SK-N-SH (cell line): ENCODE results near the gene CCSER1. TPM values are rescaled to one million over a fixed set of nuclear protein-coding genes. Genes with fewer than 3 reads are reported as not detected.

Experiments used
- CTCF ChIA-PET: fragments of 300-600, 350-600 bp; formaldehyde crosslinking; extraction: SDS; loops from one replicate; lab custom pipeline; 2021; lab: Yijun Ruan, JAX
- POLR2A ChIA-PET: fragments of 350-600 bp; sonication (Branson Sonifier 250); formaldehyde crosslinking; extraction: SDS; loops from one replicate; lab custom pipeline; 2020; ENCODE audit warnings: antibody characterized with exemption, inconsistent platforms; lab: Yijun Ruan, JAX
- DNase-seq: peaks from one replicate; pipeline ENCODE4 v3.0.0; 2012
- H2AFZ ChIP-seq: fragments of 200-600 bp; sonication (generic); 2 replicates; pipeline ENCODE4 v1.8.1; 2016; ENCODE audit warnings: antibody characterized with exemption, mild to moderate bottlenecking, low read depth
- H3F3A ChIP-seq: fragments of 200-600 bp; sonication (generic); replicated peaks from 2 replicates; pipeline ENCODE3; 2016; ENCODE audit warnings: antibody characterized with exemption, mild to moderate bottlenecking; ENCODE audit not compliant: insufficient read depth
- H3K27ac ChIP-seq, 2 experiments: fragments of 200-500 bp in 1 of 2; fragments of 200-600 bp in 1 of 2; sonication (Bioruptor generic) in 1 of 2; sonication (generic), shearing (Covaris generic) in 1 of 2; 2 replicates each; pipeline versions ENCODE4 v1.5.1 to v1.6.1; 2014 to 2016; ENCODE audit warnings: low read depth in 2 of 2, inconsistent platforms in 1 of 2, low read length in 1 of 2, mild to moderate bottlenecking in 1 of 2, mixed read lengths in 1 of 2
- H3K27me3 ChIP-seq: fragments of 200-600 bp; sonication (generic), shearing (Covaris generic); 2 replicates; pipeline ENCODE4 v1.6.1; 2016; ENCODE audit warnings: mixed run types; ENCODE audit not compliant: insufficient read depth
- H3K36me3 ChIP-seq, 2 experiments: fragments of 200-500 bp in 1 of 2; fragments of 200-600 bp in 1 of 2; sonication (Bioruptor generic) in 1 of 2; sonication (generic) in 1 of 2; replicated peaks in 1 of 2; 2 replicates each; pipeline versions ENCODE3 to v1.5.1; 2014 to 2016; ENCODE audit warnings: low read length in 1 of 2, mild to moderate bottlenecking in 1 of 2; ENCODE audit not compliant: insufficient read depth in 2 of 2, control insufficient read depth in 1 of 2
- H3K4me1 ChIP-seq, 2 experiments: fragments of 200-500 bp in 1 of 2; fragments of 200-600 bp in 1 of 2; sonication (Bioruptor generic) in 1 of 2; sonication (generic), shearing (Covaris generic) in 1 of 2; 2 replicates each; pipeline versions ENCODE4 v1.5.1 to v1.6.1; 2014 to 2016; ENCODE audit warnings: low read depth in 1 of 2, low read length in 1 of 2, mixed run types in 1 of 2; ENCODE audit not compliant: insufficient read depth in 2 of 2, control insufficient read depth in 1 of 2
- H3K4me2 ChIP-seq: fragments of 200-600 bp; sonication (generic), shearing (Covaris generic); 2 replicates; pipeline ENCODE4 v1.6.1; 2017; ENCODE audit warnings: mixed run types
- H3K4me3 ChIP-seq, 2 experiments: fragments of 200-500 bp in 1 of 2; fragments of 200-600 bp in 1 of 2; sonication (Bioruptor generic) in 1 of 2; sonication (generic), shearing (Covaris generic) in 1 of 2; 2 replicates each; pipeline versions ENCODE4 v1.5.1 to v1.8.1; 2014 to 2016; ENCODE audit warnings: low read depth in 2 of 2, inconsistent platforms in 1 of 2, low read length in 1 of 2, mild to moderate bottlenecking in 1 of 2, mixed read lengths in 1 of 2, moderate library complexity in 1 of 2
- H3K79me2 ChIP-seq: fragments of 200-600 bp; sonication (generic); 2 replicates; pipeline ENCODE4 v1.8.1; 2017; ENCODE audit warnings: mild to moderate bottlenecking; ENCODE audit not compliant: insufficient read depth
- H3K9ac ChIP-seq: fragments of 200-600 bp; sonication (generic); 2 replicates; pipeline ENCODE4 v1.6.1; 2017; ENCODE audit warnings: mixed run types
- H3K9me2 ChIP-seq: fragments of 200-600 bp; sonication (generic); 2 replicates; pipeline ENCODE4 v1.6.1; 2017; ENCODE audit warnings: mixed run types
- H3K9me3 ChIP-seq: fragments of 200-600 bp; sonication (generic); 2 replicates; pipeline ENCODE4 v1.6.1; 2017; ENCODE audit warnings: mixed run types, mild to moderate bottlenecking, moderate library complexity
- H4K20me1 ChIP-seq: fragments of 200-600 bp; sonication (generic); 2 replicates; pipeline ENCODE4 v1.6.1; 2017; ENCODE audit warnings: mild to moderate bottlenecking, mixed run types; ENCODE audit not compliant: insufficient read depth
- CHD2 ChIP-seq: fragments of 150-350 bp; IDR thresholded peaks from 2 replicates; pipeline ENCODE4 v1.6.1; 2018; ENCODE audit warnings: low read length; ENCODE audit not compliant: partially characterized antibody
- ELF1 ChIP-seq: IDR thresholded peaks from 2 replicates; pipeline ENCODE4 v1.4.0; 2012
- EZH2phosphoT487 ChIP-seq: fragments of 200-600 bp; sonication (generic); IDR thresholded peaks from 2 replicates; pipeline ENCODE4 v1.6.1; 2017; ENCODE audit warnings: low read depth, mixed run types, mild to moderate bottlenecking, antibody characterized with exemption, moderate library complexity, borderline replicate concordance
- GABPA ChIP-seq: IDR thresholded peaks from 2 replicates; pipeline ENCODE4 v1.4.0; 2012; ENCODE audit warnings: low read depth, mild to moderate bottlenecking
- GATA2 ChIP-seq: sonication (generic); formaldehyde crosslinking; IDR thresholded peaks from 2 replicates; pipeline ENCODE4 v1.5.0; 2020; ENCODE audit warnings: mild to moderate bottlenecking, missing genetic modification reagents
- JUND ChIP-seq: IDR thresholded peaks from 2 replicates; pipeline ENCODE4 v1.4.0; 2012
- RXRA ChIP-seq: IDR thresholded peaks from 2 replicates; pipeline ENCODE4 v1.4.0; 2012; ENCODE audit warnings: low read depth, mild to moderate bottlenecking, borderline replicate concordance
- SIN3A ChIP-seq: IDR thresholded peaks from 2 replicates; pipeline ENCODE4 v1.6.1; 2012; ENCODE audit warnings: low read depth, mild to moderate bottlenecking, low read length, moderate library complexity, borderline replicate concordance
- SMC3 ChIP-seq: IDR thresholded peaks from 2 replicates; pipeline ENCODE4 v1.6.1; 2012; ENCODE audit warnings: low read depth, low read length, improper control_type of control experiment
- TEAD4 ChIP-seq: IDR thresholded peaks from 2 replicates; pipeline ENCODE4 v1.4.0; 2012; ENCODE audit warnings: mild to moderate bottlenecking, borderline replicate concordance; ENCODE audit not compliant: insufficient read depth
- ZBTB33 ChIP-seq: IDR thresholded peaks from 2 replicates; pipeline ENCODE4 v1.4.0; 2012; ENCODE audit warnings: low read depth, borderline replicate concordance
- WGBS: methylation state at CpG from one replicate; pipeline ENCODE4 v1.1.6; 2017; ENCODE audit warnings: low lambda C conversion rate; 5-methylcytosine and 5-hydroxymethylcytosine counted together
- polyA plus RNA-seq, 3 experiments: library from polyadenylated mRNA; depleted of rRNA; stranded (reverse); fragments of >200 nt; gene quantifications; 2 replicates each; pipeline ENCODE4 v1.2.3, GENCODE V29; 2012
- TF ChIP-seq, protein P1 (sequence below): IDR thresholded peaks from 2 replicates; pipeline ENCODE4; 2012

CCSER1 gene
- polyA plus RNA-seq, 1 of the 3 experiments (the other 2 are of a cell fraction) = 0.05 TPM

DNA sequence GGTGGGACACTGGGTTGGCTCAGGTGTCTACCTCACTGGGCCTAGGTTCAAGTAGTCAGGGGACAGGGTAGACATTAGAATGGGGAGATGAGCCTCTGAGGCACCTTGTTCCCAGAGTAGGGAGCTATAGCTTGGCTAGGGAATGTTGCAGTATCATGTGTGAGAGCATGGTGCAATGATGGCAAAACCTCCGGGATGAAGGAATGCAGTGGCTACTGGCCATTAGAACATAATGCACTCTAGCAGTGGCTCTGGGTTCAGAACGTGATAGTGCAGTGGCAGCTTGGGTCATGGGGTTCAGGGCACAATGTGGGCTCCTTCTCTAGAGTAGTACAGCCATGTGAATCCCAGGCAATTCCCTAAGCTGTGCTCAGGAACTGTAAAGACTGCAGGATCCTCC lies 471.5 kb downstream of the CCSER1 start:
- ChIA-PET CTCF (no interaction called here), POLR2A (no interaction called here)
- H3K4me2 ChIP-seq = no peak overlapping the region
- no peaks in the 10 kb centered on the region for H3F3A ChIP-seq
- no peak overlapping the region for H3K9ac ChIP-seq
- H2AFZ ChIP-seq = no peak overlapping the region
- H3K4me1 ChIP-seq = peaks cover 0 to 2% of the 10 kb centered on the region in 2 experiments; a peak in 1 of 4 replicates
- 31% methylated on average over 2 of the region's 2 CpGs for WGBS
- H3K9me3 ChIP-seq = no peaks in the 10 kb centered on the region
- no peaks in the 10 kb centered on the region for H3K79me2 ChIP-seq
- H3K4me3 ChIP-seq = no peak overlapping the region
- no peaks in the 10 kb centered on the region for H3K36me3 ChIP-seq
- H3K27me3 ChIP-seq = no peaks in the 10 kb centered on the region
- no peak overlapping the region for H3K27ac ChIP-seq
- H4K20me1 ChIP-seq = no peaks in the 10 kb centered on the region
- DNase-seq = no peak
- TF ChIP-seq EZH2phosphoT487 (no peak), SMC3 (no peak), JUND (no peak), GABPA (no peak), CHD2 (no peak)
- TF ChIP-seq, all 33 proteins: peak for 0
- H3K9me2 ChIP-seq = no peaks in the 10 kb centered on the region

GRCh38 chr4:90602726-90603125 lies 475.5 kb downstream of the CCSER1 start:
- Histone ChIP-seq H3K4me3 (no peak overlapping the region), H3K79me2 (no peaks in the 10 kb centered on the region), H3K36me3 (no peaks in the 10 kb centered on the region), H4K20me1 (no peaks in the 10 kb centered on the region), H3K9me3 (no peaks in the 10 kb centered on the region), H3K4me1 (peaks cover 0 to 2% of the 10 kb centered on the region in 2 experiments; a peak in 2 of 4 replicates), H3K4me2 (no peak overlapping the region), H3F3A (no peaks in the 10 kb centered on the region), H2AFZ (no peak overlapping the region), H3K9ac (no peak overlapping the region), H3K9me2 (no peaks in the 10 kb centered on the region), H3K27me3 (no peaks in the 10 kb centered on the region), H3K27ac (no peak overlapping the region)
- no peak for TF ChIP-seq ELF1
- TF ChIP-seq GABPA = no peak
- no peak for TF ChIP-seq SIN3A
- TF ChIP-seq, protein P1, sequence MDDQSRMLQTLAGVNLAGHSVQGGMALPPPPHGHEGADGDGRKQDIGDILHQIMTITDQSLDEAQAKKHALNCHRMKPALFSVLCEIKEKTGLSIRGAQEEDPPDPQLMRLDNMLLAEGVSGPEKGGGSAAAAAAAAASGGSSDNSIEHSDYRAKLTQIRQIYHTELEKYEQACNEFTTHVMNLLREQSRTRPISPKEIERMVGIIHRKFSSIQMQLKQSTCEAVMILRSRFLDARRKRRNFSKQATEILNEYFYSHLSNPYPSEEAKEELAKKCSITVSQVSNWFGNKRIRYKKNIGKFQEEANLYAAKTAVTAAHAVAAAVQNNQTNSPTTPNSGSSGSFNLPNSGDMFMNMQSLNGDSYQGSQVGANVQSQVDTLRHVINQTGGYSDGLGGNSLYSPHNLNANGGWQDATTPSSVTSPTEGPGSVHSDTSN = no peak
- TF ChIP-seq ZBTB33 = no peak
- TF ChIP-seq RXRA = no peak
- no peak for TF ChIP-seq TEAD4
- TF ChIP-seq GATA2 = no peak
- no peak for DNase-seq
- ChIA-PET CTCF (interaction anchor here (0.7 kb wide), 1 partner anchor 66 kb away, joined by 3 read pairs; no protein-coding TSS in a partner anchor), POLR2A (no interaction called here)
- 74% methylated on average over 4 of the region's 4 CpGs for WGBS
